Retinal pigment epithelial cell (primary cell): ENCODE results near the gene MYOCD.

Experiments used
- DNase-seq: peaks from one replicate; pipeline ENCODE4 v3.0.0-alpha.2; 2010; ENCODE audit warnings: low read depth
- H3K4me3 ChIP-seq: 2 replicates; pipeline ENCODE4 v1.5.1; 2011; ENCODE audit warnings: mild to moderate bottlenecking, low read length, control low read depth, moderate library complexity
- TF ChIP-seq, protein P1 (sequence below): conservative IDR thresholded peaks from 2 replicates; pipeline ENCODE4 v1.5.1; 2011; ENCODE audit warnings: low read depth, low read length, control low read depth, inconsistent platforms

Gene MYOCD

GRCh38 chr17:12815642-12816141, 150.0 kb downstream of the MYOCD start:
- DNase-seq: no peak
- no peak overlapping the region for H3K4me3 ChIP-seq
- TF ChIP-seq, protein P1, sequence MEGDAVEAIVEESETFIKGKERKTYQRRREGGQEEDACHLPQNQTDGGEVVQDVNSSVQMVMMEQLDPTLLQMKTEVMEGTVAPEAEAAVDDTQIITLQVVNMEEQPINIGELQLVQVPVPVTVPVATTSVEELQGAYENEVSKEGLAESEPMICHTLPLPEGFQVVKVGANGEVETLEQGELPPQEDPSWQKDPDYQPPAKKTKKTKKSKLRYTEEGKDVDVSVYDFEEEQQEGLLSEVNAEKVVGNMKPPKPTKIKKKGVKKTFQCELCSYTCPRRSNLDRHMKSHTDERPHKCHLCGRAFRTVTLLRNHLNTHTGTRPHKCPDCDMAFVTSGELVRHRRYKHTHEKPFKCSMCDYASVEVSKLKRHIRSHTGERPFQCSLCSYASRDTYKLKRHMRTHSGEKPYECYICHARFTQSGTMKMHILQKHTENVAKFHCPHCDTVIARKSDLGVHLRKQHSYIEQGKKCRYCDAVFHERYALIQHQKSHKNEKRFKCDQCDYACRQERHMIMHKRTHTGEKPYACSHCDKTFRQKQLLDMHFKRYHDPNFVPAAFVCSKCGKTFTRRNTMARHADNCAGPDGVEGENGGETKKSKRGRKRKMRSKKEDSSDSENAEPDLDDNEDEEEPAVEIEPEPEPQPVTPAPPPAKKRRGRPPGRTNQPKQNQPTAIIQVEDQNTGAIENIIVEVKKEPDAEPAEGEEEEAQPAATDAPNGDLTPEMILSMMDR: no peak
